ENCODE measurements around the gene P2RY6.
A peak's percentile ranks its signal among the peaks of the same experiment; 100 is the strongest.

P2RY6 gene

GRCh38 chr11:73281796-73282660 lies 9.9 kb downstream of the P2RY6 start:
- DNase-seq = no peak

- DNase-seq = no peak
These were observed 11.3 kb downstream of the P2RY6 start for GRCh38 chr11:73283276-73284000.

GRCh38 chr11:73284106-73284505 lies 12.0 kb downstream of the P2RY6 start:
- no peak for DNase-seq

- DNase-seq = no peak
These were observed 13.6 kb downstream of the P2RY6 start for GRCh38 chr11:73285721-73286120.

GRCh38 chr11:73286240-73286810 lies 14.2 kb downstream of the P2RY6 start:
- DNase-seq = no peak

GRCh38 chr11:73287400-73288101 lies 15.4 kb downstream of the P2RY6 start:
- DNase-seq = no peak

- no peak for DNase-seq
These were observed 16.2 kb downstream of the P2RY6 start for GRCh38 chr11:73288192-73288872.

GRCh38 chr11:73288873-73289707 lies 17.0 kb downstream of the P2RY6 start:
- DNase-seq = peak; percentile 28

- DNase-seq = no peak
These were observed 18.4 kb downstream of the P2RY6 start for GRCh38 chr11:73290536-73290935.

GRCh38 chr11:73291196-73291595 lies 19.1 kb downstream of the P2RY6 start:
- DNase-seq = no peak

GRCh38 chr11:73291781-73292524 lies 19.8 kb downstream of the P2RY6 start:
- no peak for DNase-seq

GRCh38 chr11:73292525-73292894 lies 20.4 kb downstream of the P2RY6 start:
- DNase-seq = no peak

- DNase-seq = no peak
These were observed 21.3 kb downstream of the P2RY6 start for GRCh38 chr11:73293356-73293936.

- DNase-seq = no peak
These were observed 22.5 kb downstream of the P2RY6 start for GRCh38 chr11:73294604-73295003.

- DNase-seq = peak; percentile 60
These were observed 23.3 kb downstream of the P2RY6 start for GRCh38 chr11:73295241-73295995.

GRCh38 chr11:73295996-73296318 lies 23.8 kb downstream of the P2RY6 start:
- no peak for DNase-seq

GRCh38 chr11:73296501-73297230 lies 24.5 kb downstream of the P2RY6 start:
- no peak for DNase-seq

GRCh38 chr11:73297231-73297590 lies 25.1 kb downstream of the P2RY6 start:
- no peak for DNase-seq

- DNase-seq = no peak
These were observed 25.6 kb downstream of the P2RY6 start for GRCh38 chr11:73297702-73298101.
